Measurements from ENCODE around the gene MTCH1. TPM values are rescaled to one million over a fixed set of nuclear protein-coding genes. Genes with fewer than 3 reads are reported as not detected.

Gene MTCH1
- polyA plus RNA-seq, 4 donors, result 156 to 193 (median 165) TPM

DNA sequence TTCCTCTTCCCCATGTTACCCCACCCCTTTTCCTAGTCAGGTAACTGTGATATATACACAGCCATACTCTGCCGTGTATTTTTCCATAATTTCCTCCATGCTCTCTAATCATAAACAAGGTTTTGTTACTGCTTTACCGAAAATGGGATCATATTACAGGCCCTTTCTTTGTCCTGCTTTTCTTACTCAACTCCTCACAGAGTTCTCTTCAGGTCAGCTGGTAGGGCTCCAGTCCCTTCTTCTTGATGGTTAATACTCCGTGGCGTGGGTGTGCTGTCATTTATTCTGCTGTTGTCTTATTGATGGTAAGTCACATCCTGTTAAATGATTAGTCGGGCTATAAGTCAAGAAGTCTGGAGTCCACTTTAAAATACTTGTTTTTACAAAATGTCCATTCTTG, 56.4 kb downstream of the MTCH1 start:
- DNase-seq (ENCODE audit: low read depth in 4 of 4, low spot score in 3 of 4), result peak in 1 of 4 donors; percentile 14

DNA sequence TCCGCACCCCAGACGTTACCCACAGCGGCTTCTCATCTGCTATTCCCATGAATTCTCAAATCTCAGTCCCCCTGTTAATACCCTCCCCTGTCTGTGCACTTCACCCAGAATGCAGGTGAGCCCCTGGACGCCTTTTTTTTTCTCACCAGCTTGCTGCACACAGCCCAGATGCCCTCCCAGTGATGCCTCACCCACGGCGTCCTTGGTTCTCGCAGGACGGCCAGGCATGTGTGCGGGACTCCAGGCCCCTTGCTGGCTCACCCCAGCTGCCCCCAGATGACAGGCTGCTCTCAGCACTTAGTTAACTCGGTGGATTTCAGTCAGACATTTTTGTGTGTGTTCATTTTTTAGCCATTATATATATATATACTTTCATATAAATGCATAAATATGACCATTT, 56.8 kb downstream of the MTCH1 start:
- DNase-seq (ENCODE audit: low read depth in 4 of 4, low spot score in 3 of 4), result no peak

DNA sequence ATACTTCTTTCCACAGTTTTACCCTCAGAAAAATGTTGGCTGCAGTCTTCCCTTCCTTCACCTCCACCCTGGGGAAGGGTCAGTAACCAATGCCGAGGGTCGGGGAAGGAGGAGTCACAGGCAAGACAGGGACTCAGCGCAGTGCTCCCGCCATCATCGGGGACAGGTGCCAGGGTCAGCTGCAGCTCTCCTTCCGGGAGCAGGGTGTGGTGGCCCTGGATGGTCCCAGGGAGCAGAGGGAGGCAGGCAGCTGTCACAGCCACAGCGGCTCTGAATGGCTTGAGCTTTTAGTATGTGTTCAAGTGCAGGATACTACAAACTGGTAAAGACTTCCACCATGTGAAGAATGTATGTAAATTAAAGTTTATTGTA, 57.5 kb downstream of the MTCH1 start:
- DNase-seq (ENCODE audit: low read depth in 4 of 4, low spot score in 3 of 4), result no peak

DNA sequence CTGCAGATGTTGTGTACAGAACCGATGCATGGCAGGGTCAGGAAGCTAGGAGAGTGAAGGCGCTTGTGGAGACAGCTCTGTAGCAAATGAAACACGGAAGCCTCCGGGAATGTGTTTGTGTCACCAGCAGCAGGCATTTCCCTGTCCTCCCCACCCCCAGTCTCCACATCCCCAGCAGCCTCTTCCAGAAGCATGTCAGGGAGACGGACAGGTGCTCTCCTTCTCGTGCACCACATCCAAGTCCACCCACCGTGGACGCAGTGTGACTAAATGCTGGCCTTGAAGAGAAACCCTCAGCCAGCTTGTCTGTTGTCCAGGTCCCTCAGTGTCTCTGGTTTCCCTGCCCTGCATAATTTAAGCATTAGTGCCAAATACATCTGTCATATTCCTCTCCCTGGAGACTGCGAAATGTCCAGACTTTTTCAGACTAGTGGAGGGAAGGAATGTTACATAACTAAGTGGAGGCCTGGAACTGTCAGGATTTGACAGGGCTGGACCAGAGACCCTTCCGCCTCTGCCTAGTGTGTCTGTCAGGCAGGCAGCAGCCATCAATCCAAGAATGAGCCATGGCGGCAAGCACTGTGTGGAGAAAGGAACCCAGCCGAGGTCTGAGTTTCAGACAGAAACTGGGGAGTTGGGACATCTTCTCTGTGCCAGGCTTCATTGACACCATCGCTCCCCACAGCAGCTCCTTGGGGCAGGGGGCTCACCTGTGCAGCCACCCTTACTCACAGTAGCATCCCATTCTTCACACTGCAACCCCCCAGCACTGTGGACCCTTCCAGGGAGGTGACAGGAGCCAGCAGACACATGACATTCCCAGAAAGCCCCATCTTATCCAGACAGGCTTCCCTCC, 58.1 kb downstream of the MTCH1 start:
- DNase-seq (ENCODE audit: low read depth in 4 of 4, low spot score in 3 of 4), result no peak

DNA sequence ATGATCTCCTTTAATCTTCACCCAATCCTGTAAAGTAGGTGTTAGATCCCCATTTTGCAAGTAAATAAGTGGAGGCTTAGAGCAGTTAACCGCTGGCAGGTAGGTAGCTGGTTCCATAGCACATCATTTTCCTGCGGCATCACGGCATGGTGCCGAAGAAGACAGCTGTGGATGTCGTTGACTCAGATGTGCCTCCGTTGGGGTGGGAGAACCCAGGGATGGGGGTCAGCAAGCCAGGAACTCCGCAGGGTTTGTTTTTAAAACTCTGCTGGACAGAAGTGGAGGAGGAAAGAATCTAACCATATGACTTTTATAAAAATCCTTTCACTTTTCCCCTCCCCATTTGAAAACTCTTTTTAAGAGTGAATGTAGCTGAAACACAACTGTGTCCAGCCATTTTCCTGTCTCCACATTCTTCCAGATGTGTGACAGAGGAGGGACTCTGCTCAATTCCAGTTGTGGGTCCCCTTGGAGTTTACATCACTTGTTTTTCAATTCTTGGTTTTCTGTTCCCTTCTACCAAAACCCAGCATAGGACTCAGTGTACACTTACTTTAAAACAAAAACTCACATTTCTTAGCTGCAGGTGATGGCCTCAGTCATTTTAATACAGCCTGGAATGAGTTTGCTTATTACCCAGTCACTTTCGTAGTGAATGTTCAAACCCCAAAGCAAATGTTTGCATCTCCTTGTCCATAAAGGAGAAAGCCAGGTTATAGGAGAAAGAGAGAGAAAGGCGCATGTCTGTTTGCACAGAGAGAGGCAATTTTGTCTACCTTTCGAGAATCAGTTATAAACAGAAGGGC, 59.1 kb downstream of the MTCH1 start:
- DNase-seq (ENCODE audit: low read depth in 4 of 4, low spot score in 3 of 4), result no peak

- no peak for DNase-seq (ENCODE audit: low read depth in 4 of 4, low spot score in 3 of 4)
These were observed 60.2 kb downstream of the MTCH1 start for GRCh38 chr6:36925809-36926208.

DNA sequence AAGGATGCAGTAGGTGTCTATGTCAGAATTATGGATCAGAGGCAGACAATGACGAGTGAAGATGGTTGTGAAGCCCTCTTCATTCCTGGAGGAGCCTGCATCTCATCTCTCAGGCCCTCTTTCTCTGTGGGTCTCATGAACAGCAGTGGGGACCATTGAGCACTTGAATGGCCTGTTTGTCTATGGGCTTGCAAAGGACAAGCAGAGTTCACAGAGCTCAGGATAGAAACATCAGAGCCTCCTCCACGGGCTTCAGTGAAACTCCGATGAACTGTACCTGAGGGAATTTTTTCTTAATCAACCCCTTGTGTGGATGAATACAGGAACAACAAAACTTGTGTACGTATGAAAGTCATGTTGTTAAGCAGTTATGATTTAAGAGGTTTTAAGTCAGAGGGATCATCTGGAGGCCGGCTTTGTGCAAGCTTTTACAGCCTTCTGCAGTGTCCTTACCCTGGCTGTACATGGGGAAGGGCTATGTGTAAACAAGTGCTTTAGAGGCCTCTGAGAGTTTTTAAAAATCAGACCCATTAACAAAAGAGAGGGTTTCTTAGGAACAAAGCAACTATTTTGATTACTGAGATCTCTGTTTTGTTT, 61.1 kb downstream of the MTCH1 start:
- DNase-seq (ENCODE audit: low read depth in 4 of 4, low spot score in 3 of 4), result no peak

DNA sequence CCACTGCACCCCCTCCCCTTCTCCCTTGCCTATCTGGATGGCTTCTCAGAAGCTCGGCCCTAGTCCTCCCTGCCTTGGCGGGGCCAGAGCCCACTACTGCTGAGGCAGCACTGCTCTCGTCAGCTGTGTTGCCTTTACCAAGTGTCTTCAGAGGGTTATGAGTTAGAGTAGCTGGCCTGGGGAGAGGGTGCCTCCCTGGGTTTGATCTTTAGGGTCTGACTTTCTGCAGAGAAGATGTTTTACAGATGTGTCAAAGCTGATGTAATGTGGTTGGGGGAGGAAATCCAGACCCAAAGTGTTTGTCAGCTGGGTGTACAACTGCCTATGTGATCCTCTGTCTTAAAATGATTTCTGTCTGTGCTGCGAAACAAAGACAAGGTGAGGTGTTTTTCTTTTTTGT, 61.9 kb downstream of the MTCH1 start:
- no peak for DNase-seq (ENCODE audit: low read depth in 4 of 4, low spot score in 3 of 4)

- DNase-seq (ENCODE audit: low read depth in 4 of 4, low spot score in 3 of 4), result no peak
These were observed 65.5 kb downstream of the MTCH1 start for GRCh38 chr6:36920546-36920945.

DNA sequence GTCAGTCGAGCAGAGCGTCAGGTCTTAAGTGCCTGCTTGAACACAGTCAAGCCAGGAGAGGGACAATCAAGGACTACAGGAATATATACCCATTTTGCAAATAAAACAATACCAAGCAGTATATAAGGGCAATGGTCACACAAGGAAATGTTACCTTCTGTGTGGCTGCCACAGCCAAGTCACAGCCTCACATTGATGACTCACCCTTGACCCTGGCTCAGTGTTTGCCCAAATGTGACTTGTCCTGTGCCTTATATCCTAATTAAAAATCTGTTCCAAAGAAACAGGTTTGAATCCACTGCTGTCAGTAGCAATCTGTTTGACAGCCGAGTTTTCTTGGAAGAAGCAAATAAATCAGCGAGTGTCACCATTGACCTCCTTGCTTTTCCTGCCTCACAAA, 65.9 kb downstream of the MTCH1 start:
- DNase-seq (ENCODE audit: low read depth in 4 of 4, low spot score in 3 of 4), result no peak

Other genes with a start within 250 kb of the MTCH1 start
- gene CPNE5, start 146.8 kb downstream of the MTCH1 start, polyA plus RNA-seq (ENCODE audit: insufficient read length in 4 of 4), result 10 to 100 TPM; 12.5 to 14.8 (median 13.3) TPM
- 10 to 100 TPM; 52.8 to 65.0 (median 60.7) TPM for gene PPIL1, start 111.4 kb downstream of the MTCH1 start, polyA plus RNA-seq (ENCODE audit: insufficient read length in 4 of 4)
- gene C6orf89, start 100.2 kb downstream of the MTCH1 start, polyA plus RNA-seq (ENCODE audit: insufficient read length in 4 of 4), result 10 to 100 TPM; 47.1 to 56.1 (median 55.1) TPM
- gene PI16, start 31.5 kb downstream of the MTCH1 start, polyA plus RNA-seq (ENCODE audit: insufficient read length in 4 of 4), result 1 to 10 TPM; 1.8 to 9.7 (median 2.5) TPM
- 1 to 10 TPM; 1.4 to 2.6 (median 1.7) TPM for gene FGD2, start 19.5 kb upstream of the MTCH1 start, polyA plus RNA-seq (ENCODE audit: insufficient read length in 4 of 4)
- 10 to 100 TPM; 22.5 to 25.9 (median 25.6) TPM for gene PIM1, start 184.0 kb upstream of the MTCH1 start, polyA plus RNA-seq (ENCODE audit: insufficient read length in 4 of 4)